MG63 (cell line): ENCODE measurements around the gene EEF1E1. TPM values are rescaled to one million over a fixed set of nuclear protein-coding genes. Genes with fewer than 3 reads are reported as not detected.
"Not testable (repeated sequence)": the region's sequence is repeated elsewhere in the genome, so short reads cannot be mapped to it uniquely, and the experiment has no call there.

ENCODE experiments used
- DNase-seq: peaks from one replicate; pipeline ENCODE4 v3.0.0-alpha.2; 2020
- H3K27me3 ChIP-seq: fragments of 250-450 bp; sonication (Bioruptor Pico); 2 replicates; pipeline ENCODE4 v1.5.1; 2020; ENCODE audit warnings: mild to moderate bottlenecking, moderate library complexity
- H3K36me3 ChIP-seq: fragments of 250-450 bp; sonication (Bioruptor Pico); 2 replicates; pipeline ENCODE4 v1.5.1; 2020; ENCODE audit warnings: mild to moderate bottlenecking, moderate library complexity
- H3K4me3 ChIP-seq: fragments of 250-450 bp; sonication (Bioruptor Pico); 2 replicates; pipeline ENCODE4 v1.5.1; 2020; ENCODE audit warnings: mild to moderate bottlenecking, moderate library complexity
- H3K9me3 ChIP-seq: fragments of 250-450 bp; sonication (Bioruptor Pico); 2 replicates; pipeline ENCODE4 v1.5.1; 2020; ENCODE audit warnings: mild to moderate bottlenecking, moderate library complexity
- total RNA-seq: library from RNA; depleted of rRNA; stranded (reverse); fragments of >200 nt; shearing (Covaris generic); gene quantifications from 2 replicates; pipeline ENCODE4 v1.2.3, GENCODE V29; 2014; ENCODE audit warnings: low replicate concordance; rRNA removed

The EEF1E1 gene
- total RNA-seq, 1 experiment from 2014 or later: 142 TPM

- not testable (repeated sequence) for DNase-seq, H3K4me3 ChIP-seq, H3K9me3 ChIP-seq, H3K36me3 ChIP-seq, H3K27me3 ChIP-seq
Observed at GRCh38 chr6:8045769-8046168, 56.6 kb downstream of the EEF1E1 start.

- DNase-seq: no peak
- Histone ChIP-seq H3K9me3 (no peaks in the 10 kb centered on the region), H3K27me3 (no peaks in the 10 kb centered on the region), H3K36me3 (peaks cover 15% of the 10 kb centered on the region), H3K4me3 (no peak overlapping the region)
Observed at GRCh38 chr6:8043221-8043620, 59.1 kb downstream of the EEF1E1 start.

GRCh38 chr6:8041913-8042583 is 60.3 kb downstream of the EEF1E1 start:
- DNase-seq: no peak
- Histone ChIP-seq H3K9me3 (no peaks in the 10 kb centered on the region), H3K27me3 (no peaks in the 10 kb centered on the region), H3K4me3 (no peak overlapping the region), H3K36me3 (peaks cover 12% of the 10 kb centered on the region)

GRCh38 chr6:8034107-8034506 is 68.2 kb downstream of the EEF1E1 start:
- not testable (repeated sequence) for H3K4me3 ChIP-seq, H3K27me3 ChIP-seq, DNase-seq, H3K36me3 ChIP-seq, H3K9me3 ChIP-seq

- 0 out of 2 replicates have a peak, but pooled peaks cover 2% of the 10 kb centered on the region for H3K36me3 ChIP-seq
- no peak for DNase-seq
- no peaks in the 10 kb centered on the region for H3K27me3 ChIP-seq
- no peak overlapping the region for H3K4me3 ChIP-seq
- H3K9me3 ChIP-seq: no peaks in the 10 kb centered on the region
Observed at GRCh38 chr6:8030920-8031319, 71.4 kb downstream of the EEF1E1 start.

Other genes with a start within 250 kb of the EEF1E1 start
- gene TXNDC5, start 191.8 kb downstream of the EEF1E1 start, total RNA-seq: 417 and 442 TPM in 2 replicates
- gene BLOC1S5, start 38.2 kb downstream of the EEF1E1 start, total RNA-seq: 6.2 and 11.1 TPM in 2 replicates